B cell (primary cell): ENCODE data around the gene CYP4A11. TPM values are rescaled to one million over a fixed set of nuclear protein-coding genes. Genes with fewer than 3 reads are reported as not detected.

ENCODE experiments used
- ATAC-seq: fragments of 200-7000 bp; cut with Tn5 transposase; one replicate; pipeline ENCODE4 v1.10.0; 2021; ENCODE audit warnings: low read depth, mild to moderate bottlenecking, moderate number of reproducible peaks, moderate library complexity
- CTCF ChIA-PET: fragments of 350-600 bp; sonication (Branson Sonifier 250); formaldehyde crosslinking; loops from one replicate; lab custom pipeline; 2021; ENCODE audit warnings: antibody characterized with exemption, inconsistent platforms; lab: Charles Lee
- POLR2A ChIA-PET: fragments of 350-600 bp; sonication (Branson Sonifier 250); formaldehyde crosslinking; loops from one replicate; lab custom pipeline; 2021; ENCODE audit warnings: antibody characterized with exemption; lab: Charles Lee
- DNase-seq: peaks from one replicate; pipeline ENCODE4 v3.0.0; 2013
- H2AFZ ChIP-seq: 2 replicates; pipeline ENCODE4 v1.6.1; 2012; ENCODE audit warnings: mild to moderate bottlenecking, low read depth, low read length; ENCODE audit not compliant: insufficient read depth, poor library complexity, severe bottlenecking
- H3K27ac ChIP-seq, 2 donors: 1 replicate in 1 of 2; 2 replicates in 1 of 2; pipeline ENCODE4 v1.5.1; 2012 to 2013; ENCODE audit warnings: low read length in 2 of 2, mild to moderate bottlenecking in 2 of 2, moderate library complexity in 1 of 2
- H3K27me3 ChIP-seq, 4 experiments: fragments of 200-600 bp in 1 of 4; sonication (generic) in 1 of 4; replicated peaks in 1 of 4; 1 replicate in 2 of 4; 2 replicates in 2 of 4; pipeline versions ENCODE4 v1.6.1 to v1.7.0; 2013 to 2016; ENCODE audit warnings: low read length in 3 of 4, mild to moderate bottlenecking in 2 of 4, mixed read lengths in 1 of 4, moderate library complexity in 1 of 4; ENCODE audit not compliant: insufficient read depth in 4 of 4, control insufficient read depth in 3 of 4; ENCODE audit errors: control extremely low read depth in 1 of 4
- H3K36me3 ChIP-seq, 2 experiments: replicated peaks in 1 of 2; 1 replicate in 1 of 2; 2 replicates in 1 of 2; pipeline versions ENCODE4 v1.6.1 to v1.7.1; 2013; ENCODE audit warnings: low read length in 1 of 2; ENCODE audit not compliant: insufficient read depth in 2 of 2, control insufficient read depth in 1 of 2; ENCODE audit errors: control extremely low read depth in 1 of 2, extremely low read depth in 1 of 2
- H3K4me1 ChIP-seq, 2 donors: fragments of 200-600 bp in 1 of 2; sonication (generic) in 1 of 2; 1 replicate in 1 of 2; 2 replicates in 1 of 2; pipeline versions ENCODE4 v1.5.1 to v1.6.1; 2013 to 2017; ENCODE audit warnings: low read length in 2 of 2; ENCODE audit not compliant: control insufficient read depth in 2 of 2, insufficient read depth in 2 of 2
- H3K4me2 ChIP-seq: replicated peaks from 2 replicates; pipeline ENCODE3; 2012; ENCODE audit warnings: mild to moderate bottlenecking, low read depth, low read length; ENCODE audit not compliant: poor library complexity, severe bottlenecking
- H3K4me3 ChIP-seq, 5 experiments: fragments of 200-600 bp in 1 of 5; sonication (generic) in 1 of 5; 1 replicate in 3 of 5; 2 replicates in 2 of 5; pipeline versions ENCODE4 v1.5.1 to v1.7.0; 2011 to 2016; ENCODE audit warnings: low read length in 4 of 5, mild to moderate bottlenecking in 4 of 5, low read depth in 2 of 5, control low read depth in 1 of 5, moderate library complexity in 1 of 5; ENCODE audit not compliant: insufficient read depth in 1 of 5; ENCODE audit errors: control extremely low read depth in 1 of 5, extremely low read depth in 1 of 5
- H3K79me2 ChIP-seq: fragments of 200-600 bp; sonication (generic); one replicate; pipeline ENCODE4 v1.6.0; 2016; ENCODE audit warnings: low read length; ENCODE audit not compliant: control insufficient read depth, insufficient read depth
- H3K9ac ChIP-seq: fragments of 200-600 bp; sonication (generic); 2 replicates; pipeline ENCODE4 v1.6.1; 2017; ENCODE audit warnings: mild to moderate bottlenecking, low read length, moderate library complexity
- H3K9me3 ChIP-seq, 3 donors: one replicate each; pipeline versions ENCODE4 v1.6.1 to v1.7.1; 2013; ENCODE audit warnings: low read length in 2 of 3; ENCODE audit not compliant: control insufficient read depth in 2 of 3, insufficient read depth in 1 of 3; ENCODE audit errors: control extremely low read depth in 1 of 3
- H4K20me1 ChIP-seq: 2 replicates; pipeline ENCODE4 v1.6.0; 2012; ENCODE audit warnings: mild to moderate bottlenecking, low read length; ENCODE audit not compliant: insufficient read depth, control insufficient read depth, poor library complexity, severe bottlenecking
- H3K27ac Mint-ChIP-seq: one replicate; pipeline ENCODE4 v1.8.0; 2021; ENCODE audit warnings: mixed read lengths
- H3K27me3 Mint-ChIP-seq: one replicate; pipeline ENCODE4 v1.8.0; 2021; ENCODE audit warnings: mixed read lengths
- H3K4me1 Mint-ChIP-seq: one replicate; pipeline ENCODE4 v1.8.0; 2021; ENCODE audit warnings: mixed read lengths
- H3K4me3 Mint-ChIP-seq: one replicate; pipeline ENCODE4 v1.8.0; 2021; ENCODE audit warnings: mixed read lengths
- H3K9me3 Mint-ChIP-seq: one replicate; pipeline ENCODE4 v1.8.0; 2022; ENCODE audit warnings: mixed read lengths; ENCODE audit not compliant: insufficient read depth
- CTCF ChIP-seq: fragments of 200-600 bp; IDR thresholded peaks from one replicate; pipeline ENCODE4 v1.8.0; 2022; ENCODE audit warnings: antibody characterized with exemption, mild to moderate bottlenecking
- EZH2 ChIP-seq: IDR thresholded peaks from 2 replicates; pipeline ENCODE4 v1.6.1; 2012; ENCODE audit warnings: borderline replicate concordance, low read depth, mild to moderate bottlenecking, moderate library complexity, low read length; ENCODE audit not compliant: insufficient read depth, poor library complexity, severe bottlenecking
- WGBS: methylation state at CpG from one replicate; pipeline ENCODE4 v1.1.5; 2013; ENCODE audit warnings: missing lambda C conversion rate; ENCODE audit not compliant: insufficient coverage; 5-methylcytosine and 5-hydroxymethylcytosine counted together
- intact Hi-C: fragments of 100-400 bp; cut with micrococcal nuclease; formaldehyde crosslinking; loops from one replicate; pipeline ENCODE4 v1.10.0; 2022
- polyA plus RNA-seq: library from polyadenylated mRNA; depleted of rRNA; stranded (reverse); fragments of >200 nt; gene quantifications from 2 replicates; pipeline ENCODE4 v1.2.3, GENCODE V29; 2012
- total RNA-seq, 2 donors: library from RNA; stranded (reverse); fragments of 120-200 nt in 1 of 2; gene quantifications; 1 replicate in 1 of 2; 2 replicates in 1 of 2; pipeline versions ENCODE4 v1.2.3 to v1.2.4, GENCODE V29; 2013 to 2022

Gene CYP4A11
- total and polyA plus RNA-seq, 2 donors (not counting 1 experiment from before 2014, with no cell fraction given): not detected

GRCh38 chr1:46942086-46942485, 810 bp upstream of the CYP4A11 start:
- H3K9ac ChIP-seq: no peak overlapping the region
- no peak overlapping the region for H3K27ac ChIP-seq
- no peak for TF ChIP-seq CTCF
- TF ChIP-seq EZH2: no peak
- ChIA-PET CTCF (no interaction called here), POLR2A (no interaction called here)
- no peaks in the 10 kb centered on the region for H3K27me3 ChIP-seq
- no peaks in the 10 kb centered on the region for H3K36me3 ChIP-seq
- no peaks in the 10 kb centered on the region for H3K4me1 ChIP-seq
- no peak overlapping the region for H2AFZ ChIP-seq
- Mint-ChIP-seq H3K27me3 (peaks cover 7% of the 10 kb centered on the region), H3K9me3 (no peaks in the 10 kb centered on the region), H3K27ac (no peak overlapping the region), H3K4me3 (no peak overlapping the region), H3K4me1 (no peaks in the 10 kb centered on the region)
- ATAC-seq (no peak), DNase-seq (no peak)
- no peak overlapping the region for H3K4me3 ChIP-seq
- no peaks in the 10 kb centered on the region for H4K20me1 ChIP-seq
- intact Hi-C loops: no loop called here
- H3K79me2 ChIP-seq: no peaks in the 10 kb centered on the region
- no peaks in the 10 kb centered on the region for H3K9me3 ChIP-seq
- no peak overlapping the region for H3K4me2 ChIP-seq

- no peak overlapping the region for H3K4me3 ChIP-seq
- H3K9me3 ChIP-seq: no peaks in the 10 kb centered on the region
- H3K79me2 ChIP-seq: no peaks in the 10 kb centered on the region
- DNase-seq: no peak
- H3K4me3 Mint-ChIP-seq: no peak overlapping the region
- ChIA-PET CTCF (no interaction called here), POLR2A (no interaction called here)
- no peak overlapping the region for H3K27ac ChIP-seq
- H3K4me1 ChIP-seq: no peaks in the 10 kb centered on the region
- no peaks in the 10 kb centered on the region for H3K27me3 ChIP-seq
- H4K20me1 ChIP-seq: no peaks in the 10 kb centered on the region
- no peaks in the 10 kb centered on the region for H3K9me3 Mint-ChIP-seq
- H3K27me3 Mint-ChIP-seq: peaks cover 7% of the 10 kb centered on the region
- H3K36me3 ChIP-seq: no peaks in the 10 kb centered on the region
- 76% methylated on average over 5 of the region's 7 CpGs for WGBS
- no peaks in the 10 kb centered on the region for H3K4me1 Mint-ChIP-seq
- intact Hi-C loops: no loop called here
- H3K9ac ChIP-seq: no peak overlapping the region
- no peak overlapping the region for H2AFZ ChIP-seq
- H3K4me2 ChIP-seq: no peak overlapping the region
- no peak for ATAC-seq
- no peak for TF ChIP-seq EZH2
- no peak for TF ChIP-seq CTCF
- no peak overlapping the region for H3K27ac Mint-ChIP-seq
These were observed 969 bp downstream of the CYP4A11 start for GRCh38 chr1:46940307-46940706.
